HUES64 (cell line): ENCODE results near the gene CHRNA10.

Experiments
- H3K27ac ChIP-seq: 2 replicates; pipeline ENCODE4 v1.7.0; 2013; ENCODE audit warnings: low read depth, low read length, inconsistent platforms
- H3K27me3 ChIP-seq: 2 replicates; pipeline ENCODE4 v1.6.1; 2013; ENCODE audit warnings: mild to moderate bottlenecking, low read length; ENCODE audit not compliant: insufficient read depth
- H3K36me3 ChIP-seq: 2 replicates; pipeline ENCODE4 v1.6.1; 2013; ENCODE audit warnings: mild to moderate bottlenecking, low read length; ENCODE audit not compliant: insufficient read depth
- H3K4me1 ChIP-seq: 2 replicates; pipeline ENCODE4 v1.6.1; 2013; ENCODE audit warnings: mild to moderate bottlenecking, low read length, moderate library complexity; ENCODE audit not compliant: insufficient read depth
- H3K4me3 ChIP-seq: 2 replicates; pipeline ENCODE4 v1.5.1; 2013; ENCODE audit warnings: mild to moderate bottlenecking, low read length, moderate library complexity
- H3K9ac ChIP-seq: 2 replicates; pipeline ENCODE4 v1.6.1; 2013; ENCODE audit warnings: mild to moderate bottlenecking, low read depth, low read length
- H3K9me3 ChIP-seq: 2 replicates; pipeline ENCODE4 v1.6.1; 2013; ENCODE audit warnings: low read depth, low read length; ENCODE audit not compliant: insufficient read depth
- WGBS: fragments of 150-250, 120-280 bp; methylation state at CpG from one replicate; pipeline ENCODE4 v1.1.7; 2013; ENCODE audit warnings: missing lambda C conversion rate; 5-methylcytosine and 5-hydroxymethylcytosine counted together

Gene CHRNA10

DNA sequence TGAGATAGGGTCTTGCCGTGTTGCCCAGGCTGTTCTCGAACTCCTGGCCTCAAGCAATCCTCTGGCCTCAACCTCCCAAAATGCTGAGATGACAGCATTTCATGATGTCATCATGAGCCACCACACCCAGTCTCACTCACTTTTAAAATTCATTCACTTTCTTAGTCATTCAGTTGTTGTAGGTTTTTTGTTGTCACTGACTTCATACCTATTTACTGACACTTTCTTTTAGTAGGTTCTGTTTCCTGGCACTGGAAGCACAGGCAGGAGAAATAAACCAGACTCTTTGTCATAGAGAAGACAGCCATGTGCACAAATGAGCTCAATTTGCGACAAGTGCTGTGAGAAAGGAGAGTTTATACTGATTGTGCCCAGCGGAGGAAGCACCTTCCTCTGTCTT is 39.9 kb downstream of the CHRNA10 start:
- Histone ChIP-seq H3K27ac (no peak overlapping the region), H3K27me3 (no peaks in the 10 kb centered on the region), H3K4me1 (no peaks in the 10 kb centered on the region), H3K4me3 (no peak overlapping the region), H3K9me3 (no peaks in the 10 kb centered on the region), H3K36me3 (no peaks in the 10 kb centered on the region), H3K9ac (no peak overlapping the region)
- WGBS: 92% methylated on average over 4 of the region's 4 CpGs

DNA sequence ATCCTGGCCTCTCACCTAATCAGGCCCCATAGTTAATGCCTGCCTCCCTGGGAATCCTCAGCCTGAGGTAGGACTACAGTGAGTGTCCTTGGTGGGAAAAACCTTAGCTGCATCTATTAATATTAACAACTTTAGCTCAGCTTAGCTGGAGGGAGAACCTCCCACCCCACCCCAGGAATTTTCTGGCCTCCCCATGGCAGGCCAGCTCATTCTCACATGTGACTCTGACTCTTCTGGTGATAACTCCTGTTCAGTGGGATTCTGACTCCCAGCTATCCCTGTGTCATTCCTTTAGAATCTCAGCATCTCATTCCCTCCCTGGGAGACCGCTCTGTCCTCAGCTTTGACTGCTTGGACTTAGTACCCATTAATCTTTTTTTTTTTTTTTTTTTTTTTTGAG is 43.9 kb downstream of the CHRNA10 start:
- no peak overlapping the region for H3K4me3 ChIP-seq
- no peak overlapping the region for H3K9ac ChIP-seq
- no peaks in the 10 kb centered on the region for H3K27me3 ChIP-seq
- no peaks in the 10 kb centered on the region for H3K36me3 ChIP-seq
- WGBS: 93% methylated on average over 1 of the region's 1 CpG
- no peak overlapping the region for H3K27ac ChIP-seq
- no peaks in the 10 kb centered on the region for H3K4me1 ChIP-seq
- no peaks in the 10 kb centered on the region for H3K9me3 ChIP-seq

GRCh38 chr11:3626250-3626960 is 44.8 kb downstream of the CHRNA10 start:
- Histone ChIP-seq H3K4me1 (no peaks in the 10 kb centered on the region), H3K36me3 (no peaks in the 10 kb centered on the region), H3K9me3 (no peaks in the 10 kb centered on the region), H3K27me3 (no peaks in the 10 kb centered on the region), H3K9ac (no peak overlapping the region), H3K4me3 (no peak overlapping the region), H3K27ac (no peak overlapping the region)
- 87% methylated on average over 21 of the region's 23 CpGs for WGBS

- no peak overlapping the region for H3K4me3 ChIP-seq
- no peaks in the 10 kb centered on the region for H3K4me1 ChIP-seq
- 63% methylated on average over 6 of the region's 8 CpGs for WGBS
- no peaks in the 10 kb centered on the region for H3K9me3 ChIP-seq
- no peak overlapping the region for H3K27ac ChIP-seq
- no peaks in the 10 kb centered on the region for H3K27me3 ChIP-seq
- H3K9ac ChIP-seq: no peak overlapping the region
- H3K36me3 ChIP-seq: no peaks in the 10 kb centered on the region
Observed at GRCh38 chr11:3623767-3624458, 47.3 kb downstream of the CHRNA10 start.

- Histone ChIP-seq H3K9me3 (no peaks in the 10 kb centered on the region), H3K4me3 (no peak overlapping the region), H3K27me3 (no peaks in the 10 kb centered on the region), H3K27ac (no peak overlapping the region), H3K4me1 (no peaks in the 10 kb centered on the region), H3K36me3 (no peaks in the 10 kb centered on the region), H3K9ac (no peak overlapping the region)
- 96% methylated on average over 5 of the region's 5 CpGs for WGBS
Observed at GRCh38 chr11:3623121-3623520, 48.1 kb downstream of the CHRNA10 start.

- 89% methylated on average over 4 of the region's 4 CpGs for WGBS
- Histone ChIP-seq H3K4me1 (no peaks in the 10 kb centered on the region), H3K27ac (no peak overlapping the region), H3K27me3 (no peaks in the 10 kb centered on the region), H3K36me3 (no peaks in the 10 kb centered on the region), H3K9me3 (no peaks in the 10 kb centered on the region), H3K4me3 (no peak overlapping the region), H3K9ac (no peak overlapping the region)
Observed at GRCh38 chr11:3622521-3622920, 48.7 kb downstream of the CHRNA10 start.

- WGBS: 94% methylated on average over 8 of the region's 8 CpGs
- Histone ChIP-seq H3K4me3 (no peak overlapping the region), H3K27me3 (no peaks in the 10 kb centered on the region), H3K9ac (no peak overlapping the region), H3K9me3 (no peaks in the 10 kb centered on the region), H3K27ac (no peak overlapping the region), H3K36me3 (no peaks in the 10 kb centered on the region), H3K4me1 (no peaks in the 10 kb centered on the region)
Observed at GRCh38 chr11:3617990-3618389, 53.2 kb downstream of the CHRNA10 start.

- no peak overlapping the region for H3K4me3 ChIP-seq
- no peaks in the 10 kb centered on the region for H3K4me1 ChIP-seq
- no peaks in the 10 kb centered on the region for H3K9me3 ChIP-seq
- H3K9ac ChIP-seq: no peak overlapping the region
- no peaks in the 10 kb centered on the region for H3K27me3 ChIP-seq
- H3K27ac ChIP-seq: no peak overlapping the region
- WGBS: 88% methylated on average over 25 of the region's 25 CpGs
- H3K36me3 ChIP-seq: no peaks in the 10 kb centered on the region
Observed at GRCh38 chr11:3616721-3617460, 54.3 kb downstream of the CHRNA10 start.

GRCh38 chr11:3615998-3616397 is 55.2 kb downstream of the CHRNA10 start:
- Histone ChIP-seq H3K27me3 (no peaks in the 10 kb centered on the region), H3K4me1 (no peaks in the 10 kb centered on the region), H3K4me3 (no peak overlapping the region), H3K36me3 (no peaks in the 10 kb centered on the region), H3K27ac (no peak overlapping the region), H3K9ac (no peak overlapping the region), H3K9me3 (no peaks in the 10 kb centered on the region)
- WGBS: 84% methylated on average over 6 of the region's 6 CpGs
